NT2/D1 (cell line): Measurements from ENCODE around the gene TLCD4.

ENCODE experiments used
- DNase-seq: peaks from one replicate; pipeline ENCODE4 v3.0.0-alpha.2; 2011; ENCODE audit warnings: low read depth, low spot score
- H3K27me3 ChIP-seq: 2 replicates; pipeline ENCODE4 v1.6.0; 2011; ENCODE audit warnings: mild to moderate bottlenecking; ENCODE audit not compliant: insufficient read length, insufficient read depth
- H3K36me3 ChIP-seq: 2 replicates; pipeline ENCODE4 v1.6.1; 2011; ENCODE audit warnings: mild to moderate bottlenecking, low read length, mixed read lengths; ENCODE audit not compliant: insufficient read depth, insufficient read length
- H3K4me1 ChIP-seq: 2 replicates; pipeline ENCODE4 v1.5.1; 2011; ENCODE audit not compliant: insufficient read depth, insufficient read length
- H3K4me3 ChIP-seq: 2 replicates; pipeline ENCODE4 v1.5.1; 2011; ENCODE audit warnings: low read depth; ENCODE audit not compliant: insufficient read length
- H3K9ac ChIP-seq: 2 replicates; pipeline ENCODE4 v1.6.0; 2011; ENCODE audit warnings: low read depth; ENCODE audit not compliant: insufficient read length
- H3K9me3 ChIP-seq: 2 replicates; pipeline ENCODE4 v1.5.1; 2011; ENCODE audit warnings: mild to moderate bottlenecking, low read length; ENCODE audit not compliant: insufficient read depth
- SUZ12 ChIP-seq: IDR thresholded peaks from 2 replicates; pipeline ENCODE4 v1.6.1; 2011; ENCODE audit not compliant: insufficient read length, insufficient read depth; ENCODE audit errors: extremely low read depth
- YY1 ChIP-seq: IDR thresholded peaks from 2 replicates; pipeline ENCODE4 v1.6.1; 2011; ENCODE audit not compliant: insufficient read length, insufficient read depth
- ZNF274 ChIP-seq: IDR thresholded peaks from 2 replicates; pipeline ENCODE4 v1.6.1; 2011; ENCODE audit warnings: mild to moderate bottlenecking, low read depth, low read length

The TLCD4 gene

GRCh38 chr1:95072532-95073419, 44.4 kb upstream of the TLCD4 start, which contains the start of gene ALG14:
Gene ALG14 (minus strand): TSS chr1:95072951. CDS start chr1:95072898, 53 bp downstream.
- H3K4me3 ChIP-seq, result peak within 1 kb of the TSS; percentile 81
- H3K27me3 ChIP-seq, result no peaks in the 10 kb centered on the region
- H3K36me3 ChIP-seq, result peaks cover 4% of the 10 kb centered on the region
- no peaks in the 10 kb centered on the region for H3K4me1 ChIP-seq
- TF ChIP-seq SUZ12 (no peak), YY1 (no peak), ZNF274 (no peak)
- DNase-seq, result peak; percentile 85
- peak within 1 kb of the TSS; percentile 88 for H3K9ac ChIP-seq
- no peaks in the 10 kb centered on the region for H3K9me3 ChIP-seq

DNA sequence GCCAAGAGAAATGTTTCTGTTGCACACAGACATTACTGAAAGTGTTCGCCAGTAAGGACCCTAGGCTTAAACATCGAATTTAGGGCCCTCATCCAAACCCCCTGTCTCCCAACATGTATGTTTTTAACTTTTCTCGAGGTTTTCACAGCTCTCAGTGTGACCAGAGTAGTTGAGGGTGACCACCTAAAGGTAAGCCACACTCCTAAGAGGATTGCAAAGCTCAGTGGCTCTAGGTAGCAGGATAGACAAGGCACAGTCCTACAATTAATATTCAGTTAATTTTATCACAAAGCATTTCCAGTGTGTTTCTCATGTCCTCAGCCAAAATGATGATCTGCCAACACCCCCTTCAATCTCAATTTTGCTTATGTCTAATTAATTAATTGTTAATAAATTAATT, 43.7 kb upstream of the TLCD4 start:
- H3K9me3 ChIP-seq, result no peaks in the 10 kb centered on the region
- peaks cover 4% of the 10 kb centered on the region for H3K36me3 ChIP-seq
- H3K4me1 ChIP-seq, result no peaks in the 10 kb centered on the region
- H3K27me3 ChIP-seq, result no peaks in the 10 kb centered on the region
- H3K9ac ChIP-seq, result peak overlapping the region; percentile 88
- no peak for TF ChIP-seq ZNF274
- no peak for TF ChIP-seq SUZ12
- TF ChIP-seq YY1, result no peak
- H3K4me3 ChIP-seq, result peak overlapping the region; percentile 81
- no peak for DNase-seq

GRCh38 chr1:95076034-95076433, 41.1 kb upstream of the TLCD4 start:
- DNase-seq, result no peak
- no peaks in the 10 kb centered on the region for H3K27me3 ChIP-seq
- no peak overlapping the region for H3K4me3 ChIP-seq
- H3K9me3 ChIP-seq, result no peaks in the 10 kb centered on the region
- H3K36me3 ChIP-seq, result peaks cover 2% of the 10 kb centered on the region
- H3K9ac ChIP-seq, result no peak overlapping the region
- H3K4me1 ChIP-seq, result no peaks in the 10 kb centered on the region
- TF ChIP-seq YY1 (no peak), ZNF274 (no peak), SUZ12 (no peak)

- no peak for DNase-seq
- no peaks in the 10 kb centered on the region for H3K27me3 ChIP-seq
- no peak for TF ChIP-seq ZNF274
- no peak for TF ChIP-seq SUZ12
- no peak for TF ChIP-seq YY1
- H3K4me1 ChIP-seq, result no peaks in the 10 kb centered on the region
- H3K9ac ChIP-seq, result no peak overlapping the region
- no peak overlapping the region for H3K4me3 ChIP-seq
- no peaks in the 10 kb centered on the region for H3K36me3 ChIP-seq
- no peaks in the 10 kb centered on the region for H3K9me3 ChIP-seq
Observed at GRCh38 chr1:95080446-95080845, 36.7 kb upstream of the TLCD4 start.

- no peaks in the 10 kb centered on the region for H3K36me3 ChIP-seq
- no peak for TF ChIP-seq SUZ12
- no peak for TF ChIP-seq ZNF274
- no peak for TF ChIP-seq YY1
- no peak overlapping the region for H3K9ac ChIP-seq
- DNase-seq, result no peak
- no peak overlapping the region for H3K4me3 ChIP-seq
- H3K27me3 ChIP-seq, result no peaks in the 10 kb centered on the region
- no peaks in the 10 kb centered on the region for H3K4me1 ChIP-seq
- no peaks in the 10 kb centered on the region for H3K9me3 ChIP-seq
Observed at GRCh38 chr1:95080879-95081278, 36.3 kb upstream of the TLCD4 start.

DNA sequence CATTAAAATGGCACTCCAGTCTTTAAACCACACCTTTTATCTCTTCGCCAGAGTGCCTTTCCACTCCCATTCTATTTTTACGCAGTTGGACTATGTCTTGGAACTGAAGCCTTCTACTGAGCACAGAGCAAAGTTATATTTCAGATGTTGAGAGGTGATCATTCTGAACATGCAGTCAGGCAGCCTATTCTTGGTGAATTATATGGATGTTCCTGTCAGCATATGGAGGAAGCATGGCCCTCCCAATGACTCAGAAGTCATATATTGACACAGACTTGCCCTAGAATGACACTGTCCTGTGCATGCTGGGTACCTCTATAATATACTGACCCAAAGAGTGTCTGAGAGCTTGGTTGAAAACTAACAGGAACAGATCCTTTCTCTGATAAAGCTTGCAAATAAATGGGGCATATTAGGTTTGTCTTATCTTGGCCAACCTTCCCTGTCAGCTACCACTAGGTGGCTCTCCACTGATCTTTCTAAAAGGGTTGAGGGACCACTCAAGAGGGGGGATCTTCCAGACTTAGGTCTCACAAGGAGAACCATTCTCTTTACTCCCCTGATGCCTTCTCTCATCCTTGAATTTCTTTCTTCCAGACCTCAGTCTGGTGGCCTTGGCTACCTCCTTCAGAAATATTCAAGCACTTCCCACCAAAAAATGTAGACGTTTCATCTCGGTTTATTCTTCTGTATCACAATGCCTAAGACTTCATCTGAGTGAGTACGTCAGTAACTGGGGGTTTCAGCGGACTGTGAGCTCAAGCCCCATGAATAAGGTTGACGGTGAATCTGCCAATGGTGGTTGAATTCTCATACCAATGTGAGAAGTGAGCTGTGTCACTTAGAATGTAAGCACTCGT, 32.6 kb upstream of the TLCD4 start:
- Histone ChIP-seq H3K27me3 (no peaks in the 10 kb centered on the region), H3K4me3 (no peak overlapping the region), H3K9me3 (peaks cover 2% of the 10 kb centered on the region; the same call in 1 of the 2 replicates), H3K4me1 (no peaks in the 10 kb centered on the region), H3K36me3 (no peaks in the 10 kb centered on the region), H3K9ac (no peak overlapping the region)
- TF ChIP-seq SUZ12 (no peak), YY1 (no peak), ZNF274 (no peak)
- no peak for DNase-seq

DNA sequence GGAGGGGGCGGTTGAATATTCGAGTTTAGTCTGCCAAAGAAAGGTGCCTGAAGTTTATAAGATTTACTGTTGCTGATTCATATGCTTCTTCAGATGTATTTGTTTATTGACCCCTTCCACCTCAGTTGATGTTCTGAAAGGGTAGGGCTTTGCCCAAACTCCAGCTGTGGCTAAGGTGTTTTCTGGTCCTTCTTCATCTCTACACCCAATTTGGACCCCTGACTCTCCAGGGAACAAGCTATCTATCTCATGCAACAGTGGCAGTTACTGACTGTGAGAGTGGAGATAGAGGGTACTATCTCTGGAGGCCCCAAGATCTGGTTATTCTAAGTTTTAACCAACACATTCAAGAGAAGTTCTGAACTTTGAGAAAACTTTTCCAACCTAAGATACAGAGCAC, 31.8 kb upstream of the TLCD4 start:
- no peaks in the 10 kb centered on the region for H3K4me1 ChIP-seq
- TF ChIP-seq ZNF274 (no peak), YY1 (no peak), SUZ12 (no peak)

More for the DNA sequence above, 31.8 kb upstream of the TLCD4 start:
- Histone ChIP-seq H3K9ac (no peak overlapping the region), H3K4me3 (no peak overlapping the region), H3K27me3 (no peaks in the 10 kb centered on the region), H3K36me3 (no peaks in the 10 kb centered on the region), H3K9me3 (peaks cover 10% of the 10 kb centered on the region)
- no peak for DNase-seq
